Spleen (tissue), 11 donors: ENCODE data around the gene PPP3R2. TPM values are rescaled to one million over a fixed set of nuclear protein-coding genes. Genes with fewer than 3 reads are reported as not detected.

Experiments used
- DNase-seq: peaks from one replicate; pipeline ENCODE4 v3.0.0-alpha.2; 2020
- H3K27ac ChIP-seq, 8 donors: fragments of 200-600 bp; sonication (generic) in 7 of 8; 1 replicate in 4 of 8; 2 replicates in 4 of 8; pipeline versions ENCODE4 v1.5.0 to v1.8.0; 2016 to 2021; ENCODE audit warnings: inconsistent platforms in 4 of 8, mild to moderate bottlenecking in 4 of 8, moderate library complexity in 1 of 8
- H3K27me3 ChIP-seq, 7 donors: fragments of 200-600 bp; sonication (generic) in 6 of 7; replicated peaks in 1 of 7; 1 replicate in 4 of 7; 2 replicates in 3 of 7; pipeline versions ENCODE4 v1.5.0 to v1.8.0; 2016 to 2021; ENCODE audit warnings: inconsistent platforms in 3 of 7, mild to moderate bottlenecking in 1 of 7
- H3K36me3 ChIP-seq, 6 donors: fragments of 200-600 bp; sonication (generic) in 5 of 6; 1 replicate in 4 of 6; 2 replicates in 2 of 6; pipeline versions ENCODE4 v1.5.0 to v1.8.0; 2016 to 2021; ENCODE audit warnings: inconsistent platforms in 2 of 6
- H3K4me1 ChIP-seq, 6 donors: fragments of 200-600 bp; sonication (generic) in 5 of 6; 1 replicate in 3 of 6; 2 replicates in 3 of 6; pipeline versions ENCODE4 v1.5.0 to v1.8.0; 2016 to 2021; ENCODE audit warnings: inconsistent platforms in 3 of 6
- H3K4me3 ChIP-seq, 8 donors: fragments of 200-600 bp; sonication (generic) in 7 of 8; 1 replicate in 4 of 8; 2 replicates in 4 of 8; pipeline versions ENCODE4 v1.5.0 to v1.8.0; 2016 to 2021; ENCODE audit warnings: inconsistent platforms in 4 of 8, mild to moderate bottlenecking in 4 of 8, moderate library complexity in 2 of 8
- H3K9me3 ChIP-seq, 8 donors: fragments of 200-600 bp; sonication (generic) in 7 of 8; 1 replicate in 4 of 8; 2 replicates in 4 of 8; pipeline versions ENCODE4 v1.5.0 to v1.8.0; 2016 to 2021; ENCODE audit warnings: inconsistent platforms in 4 of 8
- CTCF ChIP-seq, 11 experiments: fragments of 200-600 bp in 7 of 11; fragments of 450-650 bp in 4 of 11; sonication (generic) in 4 of 11; IDR thresholded peaks in 8 of 11; conservative IDR thresholded peaks in 3 of 11; 1 replicate in 7 of 11; 2 replicates in 4 of 11; pipeline versions ENCODE4 v1.4.0 to v1.8.0; 2016 to 2021; ENCODE audit warnings: antibody characterized with exemption in 11 of 11, inconsistent platforms in 4 of 11, mild to moderate bottlenecking in 1 of 11
- POLR2A ChIP-seq, 3 donors: fragments of 450-650 bp; IDR thresholded peaks; one replicate each; pipeline ENCODE4 v1.5.1; 2017; ENCODE audit warnings: antibody characterized with exemption in 3 of 3, mild to moderate bottlenecking in 1 of 3
- POLR2AphosphoS5 ChIP-seq, 3 donors: sonication (generic); formaldehyde crosslinking; IDR thresholded peaks; one replicate each; pipeline ENCODE4 v1.5.1; 2017; ENCODE audit warnings: antibody characterized with exemption in 3 of 3
- WGBS, 5 donors: extraction: QIAGEN DNeasy Blood & Tissue Kit in 3 of 5; methylation state at CpG; one replicate each; pipeline versions ENCODE4 v1.1.5 to v1.1.7; 2013 to 2018; 5-methylcytosine and 5-hydroxymethylcytosine counted together
- intact Hi-C: fragments of 100-400 bp; cut with DNase I; formaldehyde crosslinking; loops from one replicate; pipeline ENCODE4 v1.15.0; 2023; ENCODE audit warnings: low total_unique reads
- polyA plus RNA-seq, 3 donors: library from polyadenylated mRNA; stranded (reverse); fragments of 200-250 nt; gene quantifications; one replicate each; pipeline ENCODE4 v1.2.1, GENCODE V29; 2013
- total RNA-seq, 7 donors: library from RNA; depleted of rRNA in 3 of 7; stranded (reverse); fragments of >200 nt in 3 of 7; fragmentation: NEBNext Ultra II Directional in 4 of 7; extraction: Animal tissue kit (Norgen Biotek cat#: 25700) in 4 of 7; gene quantifications; one replicate each; pipeline versions ENCODE4 v1.1.0 to v1.2.1, GENCODE V29; 2016 to 2021
- donor health status: healthy with polysubstance abuse.
- donor health status: DM: no; HTN: no; CAD: no; lungs with moderate emphysema.
- donor health status: DM: no; HTN: no; CAD: no.
- donor health status: Bipolar disorder and iron deficiency.
- donor health status: healthy.
- donor health status: DM: no; HTN: no; CAD: no.
- donor health status: DM: yes; HTN: yes; CAD: no.

The PPP3R2 gene
- total and polyA plus RNA-seq, 10 donors, result 0.10 to 0.11 TPM; not detected in 8

GRCh38 chr9:101635473-101635872, 40.7 kb upstream of the PPP3R2 start:
- Histone ChIP-seq H3K27me3 (no peaks in the 10 kb centered on the region), H3K36me3 (no peaks in the 10 kb centered on the region), H3K4me3 (no peak overlapping the region), H3K27ac (no peak overlapping the region), H3K9me3 (no peaks in the 10 kb centered on the region), H3K4me1 (no peaks in the 10 kb centered on the region)
- TF ChIP-seq POLR2AphosphoS5 (IDR thresholded peaks at IDR 0.05) (no peak), POLR2A (IDR thresholded peaks at IDR 0.05) (no peak), CTCF (IDR thresholded peaks at IDR 0.05 in 8 of 11, conservative IDR thresholded peaks at IDR 0.05 in 3 of 11) (no peak)
- 84 to 95% (median 91%) methylated on average over 1 of the region's 1 CpG for WGBS, 5 donors
- intact Hi-C loops, result no loop called here
- no peak for DNase-seq

- Histone ChIP-seq H3K9me3 (no peaks in the 10 kb centered on the region), H3K36me3 (no peaks in the 10 kb centered on the region), H3K4me3 (no peak overlapping the region), H3K27ac (no peak overlapping the region), H3K4me1 (no peaks in the 10 kb centered on the region), H3K27me3 (no peaks in the 10 kb centered on the region)
- no peak for DNase-seq
- intact Hi-C loops, result no loop called here
- TF ChIP-seq POLR2AphosphoS5 (IDR thresholded peaks at IDR 0.05) (no peak), POLR2A (IDR thresholded peaks at IDR 0.05) (no peak)
- 68 to 80% (median 71%) methylated on average over 4 of the region's 4 CpGs for WGBS, 5 donors
Observed at GRCh38 chr9:101634741-101635409, 40.1 kb upstream of the PPP3R2 start.

- Histone ChIP-seq H3K36me3 (no peaks in the 10 kb centered on the region), H3K4me3 (no peak overlapping the region), H3K9me3 (no peaks in the 10 kb centered on the region), H3K4me1 (no peaks in the 10 kb centered on the region), H3K27ac (no peak overlapping the region), H3K27me3 (no peaks in the 10 kb centered on the region)
- no peak for DNase-seq
- TF ChIP-seq POLR2A (IDR thresholded peaks at IDR 0.05) (no peak), POLR2AphosphoS5 (IDR thresholded peaks at IDR 0.05) (no peak), CTCF (IDR thresholded peaks at IDR 0.05 in 8 of 11, conservative IDR thresholded peaks at IDR 0.05 in 3 of 11) (no peak)
- intact Hi-C loops, result no loop called here
- 83 to 94% (median 89%) methylated on average over 1 of the region's 1 CpG for WGBS, 5 donors
Observed at GRCh38 chr9:101632611-101633010, 37.8 kb upstream of the PPP3R2 start.

- TF ChIP-seq CTCF (IDR thresholded peaks at IDR 0.05 in 8 of 11, conservative IDR thresholded peaks at IDR 0.05 in 3 of 11) (no peak), POLR2A (IDR thresholded peaks at IDR 0.05) (no peak), POLR2AphosphoS5 (IDR thresholded peaks at IDR 0.05) (no peak)
- H3K36me3 ChIP-seq, result no peaks in the 10 kb centered on the region
- 39 to 70% (median 56%) methylated on average over 2 of the region's 2 CpGs for WGBS, 5 donors
- DNase-seq, result no peak
- no peak overlapping the region for H3K4me3 ChIP-seq
- H3K27ac ChIP-seq, result no peak overlapping the region
- no peaks in the 10 kb centered on the region for H3K9me3 ChIP-seq
- no peaks in the 10 kb centered on the region for H3K4me1 ChIP-seq
- no peaks in the 10 kb centered on the region for H3K27me3 ChIP-seq
- intact Hi-C loops, result no loop called here
Observed at GRCh38 chr9:101631892-101632291, 37.1 kb upstream of the PPP3R2 start.
